Spleen (tissue), 11 donors: ENCODE results near the gene ERVFRD-1. TPM values are rescaled to one million over a fixed set of nuclear protein-coding genes. Genes with fewer than 3 reads are reported as not detected.

Experiments
- DNase-seq: peaks from one replicate; pipeline ENCODE4 v3.0.0-alpha.2; 2020
- H3K27ac ChIP-seq, 8 donors: fragments of 200-600 bp; sonication (generic) in 7 of 8; 1 replicate in 4 of 8; 2 replicates in 4 of 8; pipeline versions ENCODE4 v1.5.0 to v1.8.0; 2016 to 2021; ENCODE audit warnings: inconsistent platforms in 4 of 8, mild to moderate bottlenecking in 4 of 8, moderate library complexity in 1 of 8
- H3K27me3 ChIP-seq, 7 donors: fragments of 200-600 bp; sonication (generic) in 6 of 7; replicated peaks in 1 of 7; 1 replicate in 4 of 7; 2 replicates in 3 of 7; pipeline versions ENCODE4 v1.5.0 to v1.8.0; 2016 to 2021; ENCODE audit warnings: inconsistent platforms in 3 of 7, mild to moderate bottlenecking in 1 of 7
- H3K36me3 ChIP-seq, 6 donors: fragments of 200-600 bp; sonication (generic) in 5 of 6; 1 replicate in 4 of 6; 2 replicates in 2 of 6; pipeline versions ENCODE4 v1.5.0 to v1.8.0; 2016 to 2021; ENCODE audit warnings: inconsistent platforms in 2 of 6
- H3K4me1 ChIP-seq, 6 donors: fragments of 200-600 bp; sonication (generic) in 5 of 6; 1 replicate in 3 of 6; 2 replicates in 3 of 6; pipeline versions ENCODE4 v1.5.0 to v1.8.0; 2016 to 2021; ENCODE audit warnings: inconsistent platforms in 3 of 6
- H3K4me3 ChIP-seq, 8 donors: fragments of 200-600 bp; sonication (generic) in 7 of 8; 1 replicate in 4 of 8; 2 replicates in 4 of 8; pipeline versions ENCODE4 v1.5.0 to v1.8.0; 2016 to 2021; ENCODE audit warnings: inconsistent platforms in 4 of 8, mild to moderate bottlenecking in 4 of 8, moderate library complexity in 2 of 8
- H3K9me3 ChIP-seq, 8 donors: fragments of 200-600 bp; sonication (generic) in 7 of 8; 1 replicate in 4 of 8; 2 replicates in 4 of 8; pipeline versions ENCODE4 v1.5.0 to v1.8.0; 2016 to 2021; ENCODE audit warnings: inconsistent platforms in 4 of 8
- CTCF ChIP-seq, 11 experiments: fragments of 200-600 bp in 7 of 11; fragments of 450-650 bp in 4 of 11; sonication (generic) in 4 of 11; IDR thresholded peaks in 8 of 11; conservative IDR thresholded peaks in 3 of 11; 1 replicate in 7 of 11; 2 replicates in 4 of 11; pipeline versions ENCODE4 v1.4.0 to v1.8.0; 2016 to 2021; ENCODE audit warnings: antibody characterized with exemption in 11 of 11, inconsistent platforms in 4 of 11, mild to moderate bottlenecking in 1 of 11
- POLR2A ChIP-seq, 3 donors: fragments of 450-650 bp; IDR thresholded peaks; one replicate each; pipeline ENCODE4 v1.5.1; 2017; ENCODE audit warnings: antibody characterized with exemption in 3 of 3, mild to moderate bottlenecking in 1 of 3
- POLR2AphosphoS5 ChIP-seq, 3 donors: sonication (generic); formaldehyde crosslinking; IDR thresholded peaks; one replicate each; pipeline ENCODE4 v1.5.1; 2017; ENCODE audit warnings: antibody characterized with exemption in 3 of 3
- WGBS, 5 donors: extraction: QIAGEN DNeasy Blood & Tissue Kit in 3 of 5; methylation state at CpG; one replicate each; pipeline versions ENCODE4 v1.1.5 to v1.1.7; 2013 to 2018; 5-methylcytosine and 5-hydroxymethylcytosine counted together
- intact Hi-C: fragments of 100-400 bp; cut with DNase I; formaldehyde crosslinking; loops from one replicate; pipeline ENCODE4 v1.15.0; 2023; ENCODE audit warnings: low total_unique reads
- polyA plus RNA-seq, 3 donors: library from polyadenylated mRNA; stranded (reverse); fragments of 200-250 nt; gene quantifications; one replicate each; pipeline ENCODE4 v1.2.1, GENCODE V29; 2013
- total RNA-seq, 7 donors: library from RNA; depleted of rRNA in 3 of 7; stranded (reverse); fragments of >200 nt in 3 of 7; fragmentation: NEBNext Ultra II Directional in 4 of 7; extraction: Animal tissue kit (Norgen Biotek cat#: 25700) in 4 of 7; gene quantifications; one replicate each; pipeline versions ENCODE4 v1.1.0 to v1.2.1, GENCODE V29; 2016 to 2021
- donor health status: healthy with polysubstance abuse.
- donor health status: DM: no; HTN: no; CAD: no; lungs with moderate emphysema.
- donor health status: DM: no; HTN: no; CAD: no.
- donor health status: Bipolar disorder and iron deficiency.
- donor health status: healthy.
- donor health status: DM: no; HTN: no; CAD: no.
- donor health status: DM: yes; HTN: yes; CAD: no.

Gene ERVFRD-1
- total and polyA plus RNA-seq, 10 donors, result 0.17 to 0.28 TPM; not detected in 8

DNA sequence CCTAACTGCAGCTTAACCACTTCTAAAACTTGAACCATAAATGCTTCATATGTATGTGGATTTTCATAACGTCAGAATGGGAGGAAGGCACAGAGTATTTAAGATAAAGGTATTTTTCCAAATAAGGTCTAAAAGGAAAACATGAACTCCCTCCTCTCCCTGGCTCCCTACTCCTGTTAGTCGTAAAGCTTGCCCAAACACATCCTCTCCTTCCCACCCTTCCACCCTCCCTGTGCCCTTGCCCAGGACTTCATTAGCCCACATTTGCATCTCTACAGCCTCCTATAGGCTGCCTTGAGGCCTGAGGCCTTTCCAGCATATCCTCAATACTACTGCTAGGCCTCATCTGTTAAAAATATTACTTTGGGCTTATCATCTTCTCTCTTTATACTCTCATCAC is 35.0 kb downstream of the ERVFRD-1 start:
- Histone ChIP-seq H3K36me3 (no peaks in the 10 kb centered on the region), H3K27me3 (no peaks in the 10 kb centered on the region), H3K9me3 (no peaks in the 10 kb centered on the region), H3K4me1 (no peaks in the 10 kb centered on the region), H3K4me3 (no peak overlapping the region), H3K27ac (no peak overlapping the region)
- intact Hi-C loops, result no loop called here
- no peak for DNase-seq
- TF ChIP-seq POLR2AphosphoS5 (IDR thresholded peaks at IDR 0.05) (no peak), POLR2A (IDR thresholded peaks at IDR 0.05) (no peak)
- WGBS, 5 donors, result 79 to 91% (median 82%) methylated on average over 2 of the region's 2 CpGs

GRCh38 chr6:11072101-11072500 is 39.4 kb downstream of the ERVFRD-1 start:
- H3K36me3 ChIP-seq, result no peaks in the 10 kb centered on the region
- 82 to 99% (median 95%) methylated on average over 4 of the region's 4 CpGs for WGBS, 5 donors
- no peaks in the 10 kb centered on the region for H3K9me3 ChIP-seq
- no peak for TF ChIP-seq POLR2AphosphoS5 (IDR thresholded peaks at IDR 0.05)
- TF ChIP-seq CTCF (IDR thresholded peaks at IDR 0.05 in 8 of 11, conservative IDR thresholded peaks at IDR 0.05 in 3 of 11), result no peak
- no peak for TF ChIP-seq POLR2A (IDR thresholded peaks at IDR 0.05)
- H3K4me1 ChIP-seq, result no peaks in the 10 kb centered on the region
- no peaks in the 10 kb centered on the region for H3K27me3 ChIP-seq
- intact Hi-C loops, result no loop called here
- no peak overlapping the region for H3K4me3 ChIP-seq
- no peak overlapping the region for H3K27ac ChIP-seq
- DNase-seq, result no peak

DNA sequence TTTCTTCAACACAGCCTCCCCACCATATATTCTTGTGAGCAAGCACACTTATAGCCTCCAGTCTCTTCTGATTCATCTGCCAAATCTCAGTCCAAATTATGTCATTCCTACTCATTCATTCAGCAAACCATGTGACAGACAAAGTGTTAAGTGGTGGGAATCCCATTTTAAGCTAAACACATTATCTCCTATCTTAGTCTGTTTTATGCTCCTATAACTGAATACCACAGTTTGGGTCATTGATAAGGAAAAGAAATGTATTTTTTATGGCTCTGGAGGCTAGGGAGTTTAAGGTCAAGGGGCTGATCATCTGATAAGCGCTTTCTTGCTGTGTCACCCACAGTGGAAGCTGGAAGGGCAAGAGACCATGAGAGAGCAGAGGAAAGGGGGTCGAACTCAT is 41.8 kb downstream of the ERVFRD-1 start:
- Histone ChIP-seq H3K9me3 (no peaks in the 10 kb centered on the region), H3K36me3 (no peaks in the 10 kb centered on the region), H3K4me1 (no peaks in the 10 kb centered on the region), H3K27ac (no peak overlapping the region), H3K27me3 (no peaks in the 10 kb centered on the region), H3K4me3 (no peak overlapping the region)
- no peak for DNase-seq
- TF ChIP-seq CTCF (IDR thresholded peaks at IDR 0.05 in 8 of 11, conservative IDR thresholded peaks at IDR 0.05 in 3 of 11) (no peak), POLR2A (IDR thresholded peaks at IDR 0.05) (no peak), POLR2AphosphoS5 (IDR thresholded peaks at IDR 0.05) (no peak)
- 57 to 75% (median 63%) methylated on average over 2 of the region's 2 CpGs for WGBS, 5 donors
- intact Hi-C loops, result loop anchor here (2.0 to 10.0 kb wide), 2 partner anchors 115 to 595 kb away; no protein-coding TSS in a partner anchor

- TF ChIP-seq POLR2A (IDR thresholded peaks at IDR 0.05), result no peak
- no peak for TF ChIP-seq POLR2AphosphoS5 (IDR thresholded peaks at IDR 0.05)
- TF ChIP-seq CTCF (IDR thresholded peaks at IDR 0.05 in 8 of 11, conservative IDR thresholded peaks at IDR 0.05 in 3 of 11), result no peak
- no peaks in the 10 kb centered on the region for H3K9me3 ChIP-seq
- H3K4me1 ChIP-seq, result no peaks in the 10 kb centered on the region
- WGBS, 5 donors, result 62 to 82% (median 67%) methylated on average over 2 of the region's 2 CpGs
- no peak overlapping the region for H3K27ac ChIP-seq
- H3K36me3 ChIP-seq, result no peaks in the 10 kb centered on the region
- no peaks in the 10 kb centered on the region for H3K27me3 ChIP-seq
- intact Hi-C loops, result loop anchor here (10.0 kb wide), 1 partner anchor 593 kb away; no protein-coding TSS in a partner anchor
- no peak for DNase-seq
- no peak overlapping the region for H3K4me3 ChIP-seq
Observed at GRCh38 chr6:11067348-11067747, 44.2 kb downstream of the ERVFRD-1 start.
